K562 (cell line): Measurements from ENCODE around the gene TIMM23. TPM values are rescaled to one million over a fixed set of nuclear protein-coding genes. Genes with fewer than 3 reads are reported as not detected.

Experiments
- ATAC-seq: fragments of 200-7000 bp; cut with Tn5 transposase; 3 replicates; pipeline ENCODE4 v1.9.1; 2020; ENCODE audit warnings: moderate library complexity
- BruUV-seq: library from RNA; stranded (reverse); fragments of 400-500 nt; replicated peaks from 2 replicates; lab custom pipeline; 2021; lab: Mats Ljungman, UMichigan
- CTCF ChIA-PET: fragments of 300-600 bp; formaldehyde crosslinking; extraction: SDS; loops from one replicate; lab custom pipeline; 2021; ENCODE audit warnings: low intra/inter-chr PET ratio; lab: Yijun Ruan, JAX
- POLR2A ChIA-PET: fragments of 300-600, 350-650 bp; sonication (Branson Sonifier 250); formaldehyde crosslinking; extraction: SDS; loops from one replicate; lab custom pipeline; 2021; ENCODE audit warnings: antibody characterized with exemption, inconsistent platforms; lab: Yijun Ruan, JAX
- DNase-seq, 4 experiments: peaks; one replicate each; pipeline versions ENCODE4 v3.0.0 to v3.0.0-alpha.2; 2011 to 2018; ENCODE audit warnings: low spot score in 3 of 4, mixed read lengths in 3 of 4; ENCODE audit errors: extremely low read depth in 1 of 4
- FAIRE-seq: peaks from 2 replicates; lab custom pipeline; 2011; peaks lifted over from hg19 to GRCh38; lab: Jason Lieb, UNC
- H2AFZ ChIP-seq: 2 replicates; pipeline ENCODE4 v1.6.0; 2011; ENCODE audit warnings: low read depth, low read length, control low read depth, inconsistent platforms
- H3K27ac ChIP-seq: fragments of 200-600 bp; 3 replicates; pipeline ENCODE4 v1.8.0; 2011; ENCODE audit warnings: low read depth, mild to moderate bottlenecking, control low read depth, inconsistent platforms, low read length, moderate library complexity, mixed read lengths; ENCODE audit errors: extremely low read depth
- H3K27me3 ChIP-seq, 2 experiments: fragments of 300-600 bp in 1 of 2; 2 replicates in 1 of 2; 3 replicates in 1 of 2; pipeline versions ENCODE4 v1.6.0 to v1.8.0; 2011; ENCODE audit warnings: inconsistent platforms in 2 of 2, low read length in 2 of 2, mild to moderate bottlenecking in 1 of 2, mixed read lengths in 1 of 2, moderate library complexity in 1 of 2; ENCODE audit not compliant: control insufficient read depth in 2 of 2, insufficient read depth in 2 of 2
- H3K36me3 ChIP-seq: fragments of 300-600 bp; 3 replicates; pipeline ENCODE4 v1.8.0; 2011; ENCODE audit warnings: mild to moderate bottlenecking, low read length, inconsistent platforms; ENCODE audit not compliant: control insufficient read depth, insufficient read depth
- H3K4me1 ChIP-seq, 2 experiments: fragments of 200-600 bp in 1 of 2; replicated peaks in 1 of 2; 2 replicates in 1 of 2; 3 replicates in 1 of 2; pipeline versions ENCODE4 v1.5.1 to v1.8.0; 2011; ENCODE audit warnings: inconsistent platforms in 2 of 2, low read length in 2 of 2, mild to moderate bottlenecking in 1 of 2, mixed read lengths in 1 of 2, moderate library complexity in 1 of 2; ENCODE audit not compliant: control insufficient read depth in 2 of 2, insufficient read depth in 2 of 2
- H3K4me2 ChIP-seq: 2 replicates; pipeline ENCODE4 v1.6.1; 2011; ENCODE audit warnings: low read length, control low read depth, inconsistent platforms, mixed read lengths; ENCODE audit not compliant: insufficient read depth
- H3K4me3 ChIP-seq: fragments of 200-600 bp; sonication (generic), shearing (Covaris generic); 2 replicates; pipeline ENCODE4 v1.5.1; 2016; ENCODE audit warnings: control low read depth, inconsistent platforms
- H3K79me2 ChIP-seq: fragments of 200-600 bp; 3 replicates; pipeline ENCODE4 v1.8.0; 2011; ENCODE audit warnings: low read length, inconsistent platforms; ENCODE audit not compliant: control insufficient read depth, insufficient read depth
- H3K9ac ChIP-seq, 2 experiments: 2 replicates each; pipeline versions ENCODE4 v1.6.0 to v1.6.1; 2011; ENCODE audit warnings: low read depth in 2 of 2, low read length in 2 of 2, control low read depth in 1 of 2, inconsistent platforms in 1 of 2, mild to moderate bottlenecking in 1 of 2, mixed read lengths in 1 of 2; ENCODE audit not compliant: insufficient read depth in 1 of 2
- H3K9me1 ChIP-seq: one replicate; pipeline ENCODE4 v1.6.0; 2011; ENCODE audit warnings: inconsistent platforms, mild to moderate bottlenecking, low read length, moderate library complexity; ENCODE audit not compliant: control insufficient read depth, insufficient read depth
- H3K9me3 ChIP-seq: replicated peaks from 2 replicates; pipeline ENCODE4 v1.5.1; 2011; ENCODE audit warnings: low read depth, low read length, inconsistent platforms; ENCODE audit not compliant: control insufficient read depth, insufficient read depth
- H4K20me1 ChIP-seq: replicated peaks from 2 replicates; pipeline ENCODE4 v1.6.1; 2011; ENCODE audit warnings: low read length, inconsistent platforms, mixed read lengths; ENCODE audit not compliant: control insufficient read depth, insufficient read depth
- HMBOX1 ChIP-seq: sonication (generic); IDR thresholded peaks from 2 replicates; pipeline ENCODE4 v1.6.1; 2016
- IRF1 ChIP-seq: sonication (generic); formaldehyde crosslinking; IDR thresholded peaks from 2 replicates; pipeline ENCODE4 v1.8.0; 2022; ENCODE audit warnings: missing genetic modification reagents, mild to moderate bottlenecking, borderline replicate concordance
- JUND ChIP-seq, 2 experiments: IDR thresholded peaks; 2 replicates in 1 of 2; 3 replicates in 1 of 2; pipeline ENCODE4 v1.6.1; 2011; ENCODE audit warnings: borderline replicate concordance in 2 of 2, low read depth in 2 of 2, low read length in 2 of 2, improper control_type of control experiment in 1 of 2, missing biosample characterization in 1 of 2, missing genetic modification characterization in 1 of 2, missing genetic modification reagents in 1 of 2
- PURB ChIP-seq: sonication (generic); formaldehyde crosslinking; IDR thresholded peaks from 2 replicates; pipeline ENCODE4 v1.9.0; 2021; ENCODE audit warnings: low read depth, mild to moderate bottlenecking, missing genetic modification reagents
- ZKSCAN3 ChIP-seq: fragments of 250-450 bp; sonication (Bioruptor Pico); IDR thresholded peaks from 2 replicates; pipeline ENCODE4 v1.4.0; 2020
- ZNF146 ChIP-seq: IDR thresholded peaks from one replicate; pipeline ENCODE4 v1.6.1; 2018; ENCODE audit warnings: missing compliant biosample characterization; ENCODE audit not compliant: unreplicated experiment
- ZNF395 ChIP-seq: fragments of 200-800 bp; sonication (Bioruptor generic); IDR thresholded peaks from 2 replicates; pipeline ENCODE4 v1.6.1; 2017; ENCODE audit warnings: missing genetic modification characterization, missing compliant biosample characterization
- WGBS: fragments of 100-300 bp; shearing (Covaris generic); methylation state at CpG from one replicate; pipeline ENCODE4 v1.1.6; 2016; ENCODE audit warnings: low coverage, mixed read lengths; ENCODE audit not compliant: insufficient coverage; ENCODE audit errors: missing lambda C conversion rate; 5-methylcytosine and 5-hydroxymethylcytosine counted together
- in situ Hi-C: fragments of 300-500 bp; cut with MboI; formaldehyde crosslinking; loops from 4 replicates; pipeline ENCODE4 v1.15.0; 2018; ENCODE audit warnings: inconsistent platforms, mixed read lengths
- intact Hi-C: fragments of 100-400 bp; cut with micrococcal nuclease; formaldehyde crosslinking; loops from 2 replicates; pipeline ENCODE4 v1.14.2; 2022
- polyA plus RNA-seq, 8 experiments: library from polyadenylated mRNA; depleted of rRNA in 4 of 8; stranded (reverse) in 5 of 8; unstranded in 3 of 8; fragments of >200 nt; fragmentation: Nextera tagmentation in 2 of 8; fragmentation: Illumina TruSeq in 1 of 8; extraction: Ambion mirVana in 2 of 8; extraction: Trizol in 1 of 8; gene quantifications; 2 replicates each; pipeline versions ENCODE4 v1.2.1 to v1.2.3, GENCODE V29; 2011 to 2014; ENCODE audit warnings: inconsistent platforms in 1 of 8, missing spikeins in 1 of 8
- total RNA-seq, 7 experiments: library from RNA; depleted of rRNA in 6 of 7; stranded (reverse); fragments of >200 nt in 6 of 7; fragmentation: Illumina TruSeq in 2 of 7; extraction: Trizol in 2 of 7; gene quantifications; 2 replicates each; pipeline versions ENCODE4 v1.2.1 to v1.2.3, GENCODE V29; 2011 to 2021; ENCODE audit warnings: low replicate concordance in 1 of 7
- TF ChIP-seq, protein P1 (sequence below), 2 experiments: fragments of 450-650 bp in 1 of 2; sonication (generic) in 1 of 2; formaldehyde crosslinking in 1 of 2; IDR thresholded peaks in 1 of 2; conservative IDR thresholded peaks in 1 of 2; 2 replicates each; pipeline versions ENCODE4 v1.6.1 to v1.8.1; 2016 to 2023; ENCODE audit warnings: mild to moderate bottlenecking in 2 of 2, moderate library complexity in 2 of 2, inconsistent platforms in 1 of 2, missing genetic modification reagents in 1 of 2
- TF ChIP-seq, protein P2 (sequence below): fragments of 450-650 bp; IDR thresholded peaks from 2 replicates; pipeline ENCODE4 v1.6.1; 2016
- TF ChIP-seq, protein P3 (sequence below): sonication (generic); formaldehyde crosslinking; IDR thresholded peaks from 2 replicates; pipeline ENCODE4 v1.8.0; 2023; ENCODE audit warnings: mild to moderate bottlenecking, missing genetic modification reagents
- TF ChIP-seq, protein P4 (sequence below): sonication (generic); formaldehyde crosslinking; IDR thresholded peaks from 2 replicates; pipeline ENCODE4 v1.8.0; 2022; ENCODE audit warnings: mild to moderate bottlenecking, low read depth, missing genetic modification reagents

Gene TIMM23
- total and polyA plus RNA-seq, 9 of the 15 experiments (the other 6 are each of a cell fraction or from before 2014, with no cell fraction given), result 148 to 280 (median 183) TPM

DNA sequence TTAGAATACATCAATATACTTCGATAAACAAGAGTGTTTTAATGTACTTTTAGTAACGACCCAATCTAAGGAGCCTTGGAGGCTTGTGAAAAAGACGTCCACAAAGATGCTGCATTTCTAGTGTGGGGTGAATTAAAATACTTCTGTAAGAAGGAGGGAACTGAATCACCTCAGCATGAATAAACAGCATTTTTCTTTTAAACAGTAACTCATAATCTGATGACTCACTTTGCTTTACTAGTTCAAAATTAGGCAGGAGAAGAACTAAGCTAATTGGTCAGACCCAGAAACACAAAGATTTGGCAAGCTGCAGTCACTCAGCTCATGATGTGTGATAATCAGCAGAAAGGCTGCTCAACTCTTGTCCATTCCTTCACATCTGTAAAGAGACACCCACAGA lies 33.9 kb downstream of the TIMM23 start (continued):
- no peak for TF ChIP-seq ZNF146 (CRISPR knock-in tag)
- TF ChIP-seq, protein P1, sequence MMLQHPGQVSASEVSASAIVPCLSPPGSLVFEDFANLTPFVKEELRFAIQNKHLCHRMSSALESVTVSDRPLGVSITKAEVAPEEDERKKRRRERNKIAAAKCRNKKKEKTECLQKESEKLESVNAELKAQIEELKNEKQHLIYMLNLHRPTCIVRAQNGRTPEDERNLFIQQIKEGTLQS (IDR thresholded peaks at IDR 0.05), result peak; percentile 55
- TF ChIP-seq, protein P1 (CRISPR knock-in tag; conservative IDR thresholded peaks at IDR 0.05), result no peak
- TF ChIP-seq, protein P2, sequence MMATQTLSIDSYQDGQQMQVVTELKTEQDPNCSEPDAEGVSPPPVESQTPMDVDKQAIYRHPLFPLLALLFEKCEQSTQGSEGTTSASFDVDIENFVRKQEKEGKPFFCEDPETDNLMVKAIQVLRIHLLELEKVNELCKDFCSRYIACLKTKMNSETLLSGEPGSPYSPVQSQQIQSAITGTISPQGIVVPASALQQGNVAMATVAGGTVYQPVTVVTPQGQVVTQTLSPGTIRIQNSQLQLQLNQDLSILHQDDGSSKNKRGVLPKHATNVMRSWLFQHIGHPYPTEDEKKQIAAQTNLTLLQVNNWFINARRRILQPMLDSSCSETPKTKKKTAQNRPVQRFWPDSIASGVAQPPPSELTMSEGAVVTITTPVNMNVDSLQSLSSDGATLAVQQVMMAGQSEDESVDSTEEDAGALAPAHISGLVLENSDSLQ, result peak; percentile 50
- TF ChIP-seq HMBOX1, result peak; percentile 90

DNA sequence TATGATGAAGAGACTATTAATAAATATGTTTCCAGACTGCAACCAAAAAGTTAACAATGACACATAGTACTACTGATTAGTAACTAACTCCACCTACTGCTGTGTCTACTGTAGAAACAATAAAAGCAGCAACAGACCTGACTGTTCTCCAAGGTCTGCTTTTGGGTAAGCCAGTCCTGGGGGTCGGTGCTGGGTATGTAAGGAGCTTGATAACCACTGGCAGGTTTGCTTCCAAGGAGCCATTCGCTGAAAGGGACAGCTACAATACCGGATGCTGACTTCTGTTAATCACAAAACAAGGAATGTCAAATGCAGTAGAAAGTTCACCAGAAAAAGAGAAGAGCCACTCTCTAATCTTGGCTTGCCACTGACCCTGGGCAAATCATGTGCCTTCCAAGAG lies 40.5 kb downstream of the TIMM23 start:
- in situ Hi-C loops (no loop called here), intact Hi-C loops (no loop called here)
- FAIRE-seq (no peak), ATAC-seq (no peak), DNase-seq (no peak)
- Histone ChIP-seq H3K9me1 (no peaks in the 10 kb centered on the region), H3K36me3 (peaks cover 97% of the 10 kb centered on the region), H3K4me2 (no peak overlapping the region), H4K20me1 (no peaks in the 10 kb centered on the region), H2AFZ (no peak overlapping the region), H3K27ac (no peak overlapping the region), H3K27me3 (no peaks in the 10 kb centered on the region), H3K9ac (no peak overlapping the region), H3K79me2 (peaks cover 55% of the 10 kb centered on the region), H3K4me3 (no peak overlapping the region), H3K9me3 (no peaks in the 10 kb centered on the region), H3K4me1 (peaks cover 4 to 12% of the 10 kb centered on the region in 2 experiments; a peak in 4 of 5 replicates)
- BruUV-seq, result no TSS peak
- WGBS, result 81% methylated on average over 3 of the region's 3 CpGs
- ChIA-PET CTCF (no interaction called here), POLR2A (interaction anchor here (1.0 to 1.4 kb wide), 2 partner anchors 8 to 11 kb away, joined by 3 to 9 read pairs; no protein-coding TSS in a partner anchor)
- TF ChIP-seq, protein P3, sequence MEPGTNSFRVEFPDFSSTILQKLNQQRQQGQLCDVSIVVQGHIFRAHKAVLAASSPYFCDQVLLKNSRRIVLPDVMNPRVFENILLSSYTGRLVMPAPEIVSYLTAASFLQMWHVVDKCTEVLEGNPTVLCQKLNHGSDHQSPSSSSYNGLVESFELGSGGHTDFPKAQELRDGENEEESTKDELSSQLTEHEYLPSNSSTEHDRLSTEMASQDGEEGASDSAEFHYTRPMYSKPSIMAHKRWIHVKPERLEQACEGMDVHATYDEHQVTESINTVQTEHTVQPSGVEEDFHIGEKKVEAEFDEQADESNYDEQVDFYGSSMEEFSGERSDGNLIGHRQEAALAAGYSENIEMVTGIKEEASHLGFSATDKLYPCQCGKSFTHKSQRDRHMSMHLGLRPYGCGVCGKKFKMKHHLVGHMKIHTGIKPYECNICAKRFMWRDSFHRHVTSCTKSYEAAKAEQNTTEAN, result no peak
- TF ChIP-seq PURB (CRISPR knock-in tag) (no peak), IRF1 (CRISPR knock-in tag) (no peak), ZKSCAN3 (CRISPR knock-in tag) (no peak), ZNF395 (CRISPR knock-in tag) (no peak), JUND (IDR thresholded peaks at IDR 0.05; ENCODE audit: borderline replicate concordance, low read depth, low read length) (no peak), JUND (tag; IDR thresholded peaks at IDR 0.05; ENCODE audit: borderline replicate concordance, low read depth, low read length) (no peak)
- TF ChIP-seq, protein P4, sequence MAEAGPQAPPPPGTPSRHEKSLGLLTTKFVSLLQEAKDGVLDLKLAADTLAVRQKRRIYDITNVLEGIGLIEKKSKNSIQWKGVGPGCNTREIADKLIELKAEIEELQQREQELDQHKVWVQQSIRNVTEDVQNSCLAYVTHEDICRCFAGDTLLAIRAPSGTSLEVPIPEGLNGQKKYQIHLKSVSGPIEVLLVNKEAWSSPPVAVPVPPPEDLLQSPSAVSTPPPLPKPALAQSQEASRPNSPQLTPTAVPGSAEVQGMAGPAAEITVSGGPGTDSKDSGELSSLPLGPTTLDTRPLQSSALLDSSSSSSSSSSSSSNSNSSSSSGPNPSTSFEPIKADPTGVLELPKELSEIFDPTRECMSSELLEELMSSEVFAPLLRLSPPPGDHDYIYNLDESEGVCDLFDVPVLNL (CRISPR knock-in tag), result no peak
